Smooth muscle cell (in vitro differentiated cells): ENCODE data around the gene MEX3A. TPM values are rescaled to one million over a fixed set of nuclear protein-coding genes. Genes with fewer than 3 reads are reported as not detected.

Source experiments
- DNase-seq: peaks from one replicate; lab custom pipeline; 2025; ENCODE audit not compliant: unreplicated experiment; lab: John Stamatoyannopoulos, UW
- H2AFZ ChIP-seq: fragments of 200-600 bp; sonication (generic); 2 replicates; pipeline ENCODE4 v1.6.0; 2016; ENCODE audit warnings: antibody characterized with exemption, low read depth, mild to moderate bottlenecking
- H3F3A ChIP-seq: fragments of 200-600 bp; sonication (generic); 2 replicates; pipeline ENCODE4 v1.6.0; 2017; ENCODE audit warnings: antibody characterized with exemption, low read depth
- H3K27ac ChIP-seq: fragments of 200-600 bp; sonication (generic); 2 replicates; pipeline ENCODE4 v1.5.1; 2016; ENCODE audit warnings: low read depth, mild to moderate bottlenecking
- H3K27me3 ChIP-seq: fragments of 200-600 bp; sonication (generic); 2 replicates; pipeline ENCODE4 v1.6.1; 2016; ENCODE audit warnings: low read depth, mild to moderate bottlenecking
- H3K36me3 ChIP-seq: fragments of 200-600 bp; sonication (generic); 2 replicates; pipeline ENCODE4 v1.5.1; 2016; ENCODE audit warnings: low read depth
- H3K4me1 ChIP-seq: fragments of 200-600 bp; sonication (generic); 2 replicates; pipeline ENCODE4 v1.5.1; 2016; ENCODE audit warnings: low read depth
- H3K4me2 ChIP-seq: fragments of 200-600 bp; sonication (generic); 2 replicates; pipeline ENCODE4 v1.6.0; 2016; ENCODE audit warnings: mild to moderate bottlenecking
- H3K4me3 ChIP-seq: fragments of 200-600 bp; sonication (generic); 2 replicates; pipeline ENCODE4 v1.5.1; 2016; ENCODE audit warnings: mild to moderate bottlenecking
- H3K79me2 ChIP-seq: fragments of 200-600 bp; sonication (generic); 2 replicates; pipeline ENCODE4 v1.6.0; 2016; ENCODE audit warnings: low read depth, mild to moderate bottlenecking
- H3K9ac ChIP-seq: fragments of 200-600 bp; sonication (generic); 2 replicates; pipeline ENCODE4 v1.6.0; 2016; ENCODE audit warnings: low read depth
- H3K9me3 ChIP-seq: fragments of 200-600 bp; sonication (generic); replicated peaks from 2 replicates; pipeline ENCODE4 v1.5.1; 2016; ENCODE audit warnings: low read depth
- H4K20me1 ChIP-seq: fragments of 200-600 bp; sonication (generic); 2 replicates; pipeline ENCODE4 v1.6.0; 2016; ENCODE audit warnings: low read depth
- WGBS: methylation state at CpG from one replicate; pipeline ENCODE4 v1.1.7; 2016; ENCODE audit warnings: low lambda C conversion rate; 5-methylcytosine and 5-hydroxymethylcytosine counted together
- polyA plus RNA-seq: library from polyadenylated mRNA; unstranded; fragments of >200 nt; fragmentation: Nextera tagmentation; extraction: Ambion mirVana; gene quantifications from 2 replicates; pipeline ENCODE4 v1.2.1, GENCODE V29; 2016
- total RNA-seq: library from RNA; depleted of rRNA; stranded (reverse); fragments of >200 nt; gene quantifications from 2 replicates; pipeline ENCODE4 v1.2.3, GENCODE V29; 2014
- TF ChIP-seq, protein P1 (sequence below): fragments of 200-600 bp; sonication (generic); IDR thresholded peaks from 2 replicates; pipeline ENCODE4 v1.5.1; 2017; ENCODE audit warnings: borderline replicate concordance, mild to moderate bottlenecking, antibody characterized with exemption; ENCODE audit not compliant: insufficient read depth, poor library complexity, severe bottlenecking

MEX3A gene
- total and polyA plus RNA-seq, 2 experiments from 2014 or later: 10.5 to 13.8 TPM

DNA sequence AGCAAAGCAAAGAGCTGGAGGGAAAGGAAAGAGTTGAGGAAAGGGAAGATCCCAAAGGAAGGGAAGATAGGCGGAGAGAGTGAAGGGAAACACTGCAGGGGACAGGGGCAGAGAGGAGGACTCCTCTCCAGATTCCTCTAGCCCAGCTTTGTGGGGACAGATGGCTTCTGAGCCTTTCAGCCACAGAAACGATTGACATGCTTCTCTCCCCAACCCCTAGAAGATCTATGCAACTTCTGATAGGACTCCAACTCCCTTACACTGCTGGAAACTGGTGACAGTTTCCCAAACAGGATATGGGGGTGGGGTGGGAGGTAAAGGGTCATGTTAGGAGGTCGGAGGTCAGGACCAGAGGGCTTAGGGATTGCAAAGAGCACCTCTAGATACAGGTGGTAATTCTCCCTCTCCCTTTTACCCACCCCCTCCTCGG lies 6.5 kb downstream of the MEX3A start:
- Histone ChIP-seq H3F3A (peaks cover 22% of the 10 kb centered on the region), H3K4me2 (no peak overlapping the region), H3K27me3 (no peaks in the 10 kb centered on the region), H3K4me3 (no peak overlapping the region), H3K79me2 (peaks cover 41% of the 10 kb centered on the region), H3K36me3 (no peaks in the 10 kb centered on the region), H2AFZ (no peak overlapping the region), H4K20me1 (peaks cover 84% of the 10 kb centered on the region), H3K9ac (no peak overlapping the region), H3K4me1 (peaks cover 78% of the 10 kb centered on the region), H3K27ac (no peak overlapping the region), H3K9me3 (no peaks in the 10 kb centered on the region)
- WGBS: 78% methylated on average over 4 of the region's 4 CpGs
- TF ChIP-seq, protein P1, sequence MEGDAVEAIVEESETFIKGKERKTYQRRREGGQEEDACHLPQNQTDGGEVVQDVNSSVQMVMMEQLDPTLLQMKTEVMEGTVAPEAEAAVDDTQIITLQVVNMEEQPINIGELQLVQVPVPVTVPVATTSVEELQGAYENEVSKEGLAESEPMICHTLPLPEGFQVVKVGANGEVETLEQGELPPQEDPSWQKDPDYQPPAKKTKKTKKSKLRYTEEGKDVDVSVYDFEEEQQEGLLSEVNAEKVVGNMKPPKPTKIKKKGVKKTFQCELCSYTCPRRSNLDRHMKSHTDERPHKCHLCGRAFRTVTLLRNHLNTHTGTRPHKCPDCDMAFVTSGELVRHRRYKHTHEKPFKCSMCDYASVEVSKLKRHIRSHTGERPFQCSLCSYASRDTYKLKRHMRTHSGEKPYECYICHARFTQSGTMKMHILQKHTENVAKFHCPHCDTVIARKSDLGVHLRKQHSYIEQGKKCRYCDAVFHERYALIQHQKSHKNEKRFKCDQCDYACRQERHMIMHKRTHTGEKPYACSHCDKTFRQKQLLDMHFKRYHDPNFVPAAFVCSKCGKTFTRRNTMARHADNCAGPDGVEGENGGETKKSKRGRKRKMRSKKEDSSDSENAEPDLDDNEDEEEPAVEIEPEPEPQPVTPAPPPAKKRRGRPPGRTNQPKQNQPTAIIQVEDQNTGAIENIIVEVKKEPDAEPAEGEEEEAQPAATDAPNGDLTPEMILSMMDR: no peak
- no peak for DNase-seq

DNA sequence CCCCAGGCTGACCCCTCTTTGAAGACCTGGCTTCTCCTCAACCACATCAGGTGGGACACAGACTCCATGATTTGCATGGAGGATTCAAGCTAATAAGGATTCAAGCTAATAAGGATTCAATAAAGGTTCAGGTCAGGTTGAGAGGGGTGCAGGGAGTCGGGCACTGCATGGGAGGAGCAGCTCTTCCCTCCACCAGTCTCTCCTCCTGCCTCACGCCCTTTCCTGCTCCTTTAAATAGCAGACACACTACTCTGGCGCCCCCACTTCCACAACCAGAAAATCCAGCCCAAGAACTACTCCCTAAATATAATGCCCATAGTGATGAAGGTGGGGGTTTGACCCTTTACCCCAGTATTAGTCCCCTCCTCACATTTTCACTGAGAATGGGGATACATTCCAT lies 7.1 kb downstream of the MEX3A start:
- Histone ChIP-seq H3F3A (peaks cover 20% of the 10 kb centered on the region), H3K27me3 (no peaks in the 10 kb centered on the region), H3K79me2 (peaks cover 35% of the 10 kb centered on the region), H3K27ac (no peak overlapping the region), H3K4me1 (peaks cover 76% of the 10 kb centered on the region), H3K9ac (no peak overlapping the region), H2AFZ (no peak overlapping the region), H3K36me3 (no peaks in the 10 kb centered on the region), H3K4me2 (no peak overlapping the region), H4K20me1 (peaks cover 77% of the 10 kb centered on the region), H3K9me3 (no peaks in the 10 kb centered on the region), H3K4me3 (no peak overlapping the region)
- DNase-seq: no peak
- TF ChIP-seq, protein P1: no peak
- WGBS: 82% methylated on average over 3 of the region's 3 CpGs

DNA sequence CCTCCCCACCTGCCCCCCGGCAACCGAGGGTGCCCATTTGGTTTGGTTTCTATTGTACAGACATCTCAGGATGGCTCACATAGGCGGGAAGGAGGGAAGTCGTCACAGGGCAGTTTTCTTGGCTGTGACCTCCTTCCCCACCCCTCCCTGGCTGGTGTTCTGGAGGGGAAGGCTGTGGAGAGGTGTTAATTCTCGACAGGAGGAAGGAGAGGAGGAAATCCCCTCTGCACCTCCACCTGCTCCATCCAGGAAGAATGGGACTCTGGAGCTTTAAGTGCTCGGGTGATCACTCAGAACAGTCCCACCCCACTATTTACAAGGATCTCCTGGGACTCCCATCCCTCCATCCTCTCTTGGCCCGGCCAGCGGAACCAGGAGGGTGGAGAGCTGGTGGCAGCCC lies 7.6 kb downstream of the MEX3A start:
- H3K4me1 ChIP-seq: peaks cover 71% of the 10 kb centered on the region
- H3K9ac ChIP-seq: no peak overlapping the region
- no peaks in the 10 kb centered on the region for H3K9me3 ChIP-seq
- peaks cover 18% of the 10 kb centered on the region for H3F3A ChIP-seq
- no peak overlapping the region for H2AFZ ChIP-seq
- peaks cover 30% of the 10 kb centered on the region for H3K79me2 ChIP-seq
- no peaks in the 10 kb centered on the region for H3K36me3 ChIP-seq
- H3K27me3 ChIP-seq: no peaks in the 10 kb centered on the region
- no peak for DNase-seq
- no peak overlapping the region for H3K4me3 ChIP-seq
- 76% methylated on average over 6 of the region's 8 CpGs for WGBS
- no peak overlapping the region for H3K27ac ChIP-seq
- TF ChIP-seq, protein P1: no peak
- peaks cover 72% of the 10 kb centered on the region for H4K20me1 ChIP-seq
- H3K4me2 ChIP-seq: no peak overlapping the region

DNA sequence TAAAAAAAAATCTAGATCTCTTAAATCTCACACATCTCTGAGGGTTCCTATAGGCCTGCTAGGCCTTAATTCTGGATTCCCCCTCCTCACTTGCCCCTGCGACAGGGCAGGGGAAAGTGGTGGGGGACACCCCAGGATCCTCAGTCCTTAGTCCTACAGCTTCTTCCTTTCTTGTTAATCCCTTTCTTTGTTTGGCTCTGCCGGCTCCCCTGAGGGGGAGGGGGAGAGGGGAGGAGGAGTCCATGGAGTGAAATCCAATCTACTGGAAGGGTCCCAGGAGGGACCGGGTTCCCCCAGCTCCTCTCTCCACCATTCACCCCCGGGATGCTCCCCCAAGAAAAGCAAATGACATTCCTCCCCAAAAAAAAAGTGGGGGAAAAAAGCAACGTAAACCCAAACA lies 8.5 kb downstream of the MEX3A start:
- Histone ChIP-seq H2AFZ (no peak overlapping the region), H3K9me3 (no peaks in the 10 kb centered on the region), H3F3A (peaks cover 18% of the 10 kb centered on the region), H3K4me1 (peaks cover 62% of the 10 kb centered on the region), H3K27ac (no peak overlapping the region), H3K36me3 (no peaks in the 10 kb centered on the region), H3K9ac (no peak overlapping the region), H3K4me2 (no peak overlapping the region), H4K20me1 (peaks cover 63% of the 10 kb centered on the region), H3K27me3 (no peaks in the 10 kb centered on the region), H3K4me3 (no peak overlapping the region), H3K79me2 (peaks cover 22% of the 10 kb centered on the region)
- WGBS: 56% methylated on average over 5 of the region's 5 CpGs
- TF ChIP-seq, protein P1: no peak
- no peak for DNase-seq
